Left lung (tissue), 10 donors: ENCODE measurements around the gene HPSE2. TPM values are rescaled to one million over a fixed set of nuclear protein-coding genes. Genes with fewer than 3 reads are reported as not detected.

Source experiments
- ATAC-seq: fragments of 200-7000 bp; cut with Tn5 transposase; one replicate; pipeline ENCODE4 v1.9.1; 2020; ENCODE audit warnings: moderate library complexity
- DNase-seq, 4 donors: peaks; one replicate each; pipeline ENCODE4 v3.0.0-alpha.2; 2013 to 2020
- H3K27ac ChIP-seq, 2 donors: fragments of 200-600 bp; sonication (generic) in 1 of 2; one replicate each; pipeline versions ENCODE4 v1.5.0 to v1.8.0; 2020 to 2021
- H3K27me3 ChIP-seq, 2 donors: fragments of 200-600 bp; sonication (generic) in 1 of 2; one replicate each; pipeline versions ENCODE4 v1.5.0 to v1.8.0; 2020 to 2021
- H3K36me3 ChIP-seq, 2 donors: fragments of 200-600 bp; sonication (generic) in 1 of 2; one replicate each; pipeline versions ENCODE4 v1.5.0 to v1.8.0; 2020 to 2021
- H3K4me1 ChIP-seq, 2 donors: fragments of 200-600 bp; one replicate each; pipeline ENCODE4 v1.8.0; 2021
- H3K4me3 ChIP-seq, 2 donors: fragments of 200-600 bp; sonication (generic) in 1 of 2; one replicate each; pipeline versions ENCODE4 v1.5.0 to v1.8.0; 2020 to 2021; ENCODE audit warnings: mild to moderate bottlenecking in 1 of 2
- H3K9me3 ChIP-seq, 2 donors: fragments of 200-600 bp; sonication (generic) in 1 of 2; one replicate each; pipeline versions ENCODE4 v1.5.0 to v1.8.0; 2020 to 2021
- intact Hi-C, 2 donors: fragments of 100-400 bp; cut with DNase I; formaldehyde crosslinking; loops; one replicate each; pipeline versions ENCODE4 v1.11.2 to v1.14.2; 2022
- polyA plus RNA-seq, 6 donors: library from polyadenylated mRNA; unstranded; fragments of 120-200 nt; gene quantifications; one replicate each; pipeline ENCODE4 v1.2.1, GENCODE V29; 2013; ENCODE audit not compliant: insufficient read length in 6 of 6
- total RNA-seq, 2 donors: library from RNA; stranded (reverse); fragmentation: NEBNext Ultra II Directional; extraction: Animal tissue kit (Norgen Biotek cat#: 25700); gene quantifications; one replicate each; pipeline ENCODE4 v1.2.1, GENCODE V29; 2021
- TF ChIP-seq, protein P1 (sequence below), 2 donors: fragments of 200-600 bp; sonication (generic) in 1 of 2; IDR thresholded peaks; one replicate each; pipeline versions ENCODE4 v1.5.0 to v1.8.0; 2021; ENCODE audit warnings: antibody characterized with exemption in 2 of 2
- donor health status: DM: no; HTN: yes; CAD: no.
- donor health status: DM: no; HTN: no; CAD: no.

HPSE2 gene
- total and polyA plus RNA-seq, 8 donors = 0.50 to 20.4 (median 12.1) TPM

DNA sequence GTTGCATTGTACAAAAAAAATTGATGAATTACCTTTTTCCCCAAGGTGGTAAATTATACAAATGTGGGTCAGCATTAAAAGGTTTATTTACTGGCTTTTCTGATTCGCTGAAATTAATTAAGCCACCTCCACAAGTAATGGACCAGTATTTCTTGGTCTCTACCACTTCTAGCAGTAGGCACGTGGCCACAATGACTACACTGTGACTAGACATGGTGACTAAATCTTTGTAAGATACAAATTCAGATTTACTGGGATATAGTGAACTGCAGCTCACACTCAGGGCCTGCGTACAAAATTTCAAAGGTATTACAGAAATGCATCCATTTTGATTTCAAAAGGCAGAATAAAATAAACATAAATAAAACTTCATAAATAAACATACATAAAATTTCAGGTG lies 10.9 kb downstream of the HPSE2 start:
- H3K36me3 ChIP-seq = no peaks in the 10 kb centered on the region
- DNase-seq (no peak), ATAC-seq (no peak)
- no peaks in the 10 kb centered on the region for H3K4me1 ChIP-seq
- no peak overlapping the region for H3K4me3 ChIP-seq
- intact Hi-C loops = no loop called here
- no peaks in the 10 kb centered on the region for H3K9me3 ChIP-seq
- TF ChIP-seq, protein P1, sequence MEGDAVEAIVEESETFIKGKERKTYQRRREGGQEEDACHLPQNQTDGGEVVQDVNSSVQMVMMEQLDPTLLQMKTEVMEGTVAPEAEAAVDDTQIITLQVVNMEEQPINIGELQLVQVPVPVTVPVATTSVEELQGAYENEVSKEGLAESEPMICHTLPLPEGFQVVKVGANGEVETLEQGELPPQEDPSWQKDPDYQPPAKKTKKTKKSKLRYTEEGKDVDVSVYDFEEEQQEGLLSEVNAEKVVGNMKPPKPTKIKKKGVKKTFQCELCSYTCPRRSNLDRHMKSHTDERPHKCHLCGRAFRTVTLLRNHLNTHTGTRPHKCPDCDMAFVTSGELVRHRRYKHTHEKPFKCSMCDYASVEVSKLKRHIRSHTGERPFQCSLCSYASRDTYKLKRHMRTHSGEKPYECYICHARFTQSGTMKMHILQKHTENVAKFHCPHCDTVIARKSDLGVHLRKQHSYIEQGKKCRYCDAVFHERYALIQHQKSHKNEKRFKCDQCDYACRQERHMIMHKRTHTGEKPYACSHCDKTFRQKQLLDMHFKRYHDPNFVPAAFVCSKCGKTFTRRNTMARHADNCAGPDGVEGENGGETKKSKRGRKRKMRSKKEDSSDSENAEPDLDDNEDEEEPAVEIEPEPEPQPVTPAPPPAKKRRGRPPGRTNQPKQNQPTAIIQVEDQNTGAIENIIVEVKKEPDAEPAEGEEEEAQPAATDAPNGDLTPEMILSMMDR (IDR thresholded peaks at IDR 0.05) = no peak
- H3K27ac ChIP-seq = no peak overlapping the region
- peaks cover 9 to 34% of the 10 kb centered on the region in 2 donors for H3K27me3 ChIP-seq

DNA sequence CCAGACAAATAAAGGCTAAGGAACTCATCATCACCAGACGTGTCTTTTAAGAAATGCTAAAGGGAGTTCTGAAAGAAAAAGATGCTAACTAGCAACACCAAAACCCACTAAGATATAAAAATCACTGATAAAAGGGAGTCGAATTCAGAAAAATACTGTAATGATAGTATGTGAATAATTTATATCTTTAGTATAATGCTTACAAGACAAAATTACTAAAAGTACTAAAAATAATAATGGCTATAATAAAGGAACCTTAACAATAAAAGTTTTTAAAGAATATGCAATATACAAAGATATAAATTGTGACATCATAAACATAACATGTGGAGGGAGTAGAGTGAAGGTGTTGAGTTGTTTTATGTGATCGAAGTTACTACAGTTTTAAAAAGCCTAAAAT lies 28.3 kb downstream of the HPSE2 start:
- H3K4me1 ChIP-seq = no peaks in the 10 kb centered on the region
- TF ChIP-seq, protein P1 (IDR thresholded peaks at IDR 0.05) = no peak
- H3K36me3 ChIP-seq = no peaks in the 10 kb centered on the region
- H3K27me3 ChIP-seq = no peaks in the 10 kb centered on the region
- DNase-seq = no peak
- H3K4me3 ChIP-seq = no peak overlapping the region
- intact Hi-C loops = no loop called here
- H3K27ac ChIP-seq = no peak overlapping the region
- H3K9me3 ChIP-seq = no peaks in the 10 kb centered on the region
- no peak for ATAC-seq

DNA sequence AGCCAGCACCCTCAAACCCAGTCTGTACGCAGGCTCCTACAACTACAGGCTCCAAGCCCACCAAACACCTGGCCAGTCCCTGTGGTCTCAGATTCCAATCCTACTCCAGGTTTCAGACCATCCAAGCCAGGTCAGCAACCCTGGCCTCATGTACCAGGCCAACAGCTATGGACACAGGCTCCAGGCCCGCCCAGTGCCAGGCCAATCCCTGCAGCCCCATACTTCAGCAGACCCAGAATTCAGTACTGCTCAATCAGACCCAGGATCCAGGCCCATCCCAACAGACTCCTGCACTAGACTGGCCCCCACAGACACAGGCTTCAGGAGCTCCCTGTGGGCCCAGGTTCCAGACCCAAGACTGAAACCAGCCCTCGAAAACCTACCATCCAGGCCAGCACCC lies 32.3 kb downstream of the HPSE2 start:
- H3K9me3 ChIP-seq = no peaks in the 10 kb centered on the region
- intact Hi-C loops = no loop called here
- H3K4me3 ChIP-seq = no peak overlapping the region
- no peak overlapping the region for H3K27ac ChIP-seq
- H3K4me1 ChIP-seq = no peaks in the 10 kb centered on the region
- ATAC-seq = no peak
- H3K27me3 ChIP-seq = no peaks in the 10 kb centered on the region
- no peaks in the 10 kb centered on the region for H3K36me3 ChIP-seq
- DNase-seq = no peak
- TF ChIP-seq, protein P1 (IDR thresholded peaks at IDR 0.05) = no peak

DNA sequence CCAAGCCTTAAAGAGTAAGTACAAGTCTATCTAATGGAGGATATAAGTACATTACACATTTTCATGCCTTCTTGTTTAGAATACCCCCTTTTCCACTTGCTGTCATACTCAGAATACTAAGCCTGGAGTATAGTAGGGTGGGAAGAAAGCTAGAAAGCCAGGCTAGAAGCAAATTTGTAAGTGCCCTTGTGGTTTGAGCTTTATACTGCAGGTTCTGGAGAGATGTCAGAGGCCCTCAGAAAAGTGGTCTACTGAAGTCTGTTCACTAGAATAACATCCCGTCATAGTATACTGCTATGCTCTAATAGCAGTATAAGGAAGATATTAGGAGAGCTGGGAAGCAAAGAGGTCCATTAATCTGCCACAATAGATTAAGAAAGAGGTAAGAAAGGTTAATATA lies 62.7 kb downstream of the HPSE2 start:
- no peak for DNase-seq
- intact Hi-C loops = no loop called here
- no peak overlapping the region for H3K27ac ChIP-seq
- H3K27me3 ChIP-seq = peaks cover 0 to 15% of the 10 kb centered on the region in 2 donors
- TF ChIP-seq, protein P1 (IDR thresholded peaks at IDR 0.05) = no peak
- H3K9me3 ChIP-seq = no peaks in the 10 kb centered on the region
- ATAC-seq = no peak
- H3K4me3 ChIP-seq = no peak overlapping the region
- H3K4me1 ChIP-seq = no peaks in the 10 kb centered on the region
- no peaks in the 10 kb centered on the region for H3K36me3 ChIP-seq

DNA sequence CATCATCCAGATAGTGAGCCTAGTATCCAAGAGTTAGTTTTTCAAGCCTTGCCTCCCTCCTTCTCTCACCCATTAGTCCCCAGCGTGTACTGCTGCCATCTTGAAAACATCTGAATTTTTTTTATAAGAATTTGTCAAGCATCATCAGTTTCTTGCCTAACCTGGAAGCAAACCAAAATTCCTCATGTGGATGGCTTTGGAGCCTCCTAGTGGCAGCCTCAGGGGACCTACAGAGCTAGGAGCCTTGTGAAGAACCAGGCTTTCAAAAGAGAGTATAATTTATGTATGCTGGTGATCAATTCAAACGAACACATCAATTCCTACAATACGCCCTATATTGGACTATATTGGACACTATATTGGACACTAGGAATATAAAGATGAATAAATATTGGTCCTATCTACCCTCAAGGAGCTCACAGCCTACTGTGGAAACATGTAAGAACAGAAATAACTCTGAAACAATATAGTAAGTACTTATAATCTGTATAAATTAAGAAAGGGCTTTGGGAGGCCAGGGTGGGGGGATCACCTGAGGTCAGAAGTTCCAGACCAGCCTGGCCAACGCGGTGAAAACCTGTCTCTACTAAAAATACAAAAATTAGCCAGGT lies 63.4 kb downstream of the HPSE2 start:
- Histone ChIP-seq H3K4me1 (no peaks in the 10 kb centered on the region), H3K4me3 (no peak overlapping the region), H3K27ac (no peak overlapping the region), H3K36me3 (no peaks in the 10 kb centered on the region), H3K27me3 (peaks cover 0 to 15% of the 10 kb centered on the region in 2 donors), H3K9me3 (no peaks in the 10 kb centered on the region)
- DNase-seq (peak in 2 of 4 donors; percentile 17 to 59), ATAC-seq (peak; percentile 53)
- intact Hi-C loops = no loop called here
- TF ChIP-seq, protein P1 (IDR thresholded peaks at IDR 0.05) = peak in 1 of 2 donors; percentile 36
